Measurements from ENCODE around the gene KIF2C.

The KIF2C gene

DNA sequence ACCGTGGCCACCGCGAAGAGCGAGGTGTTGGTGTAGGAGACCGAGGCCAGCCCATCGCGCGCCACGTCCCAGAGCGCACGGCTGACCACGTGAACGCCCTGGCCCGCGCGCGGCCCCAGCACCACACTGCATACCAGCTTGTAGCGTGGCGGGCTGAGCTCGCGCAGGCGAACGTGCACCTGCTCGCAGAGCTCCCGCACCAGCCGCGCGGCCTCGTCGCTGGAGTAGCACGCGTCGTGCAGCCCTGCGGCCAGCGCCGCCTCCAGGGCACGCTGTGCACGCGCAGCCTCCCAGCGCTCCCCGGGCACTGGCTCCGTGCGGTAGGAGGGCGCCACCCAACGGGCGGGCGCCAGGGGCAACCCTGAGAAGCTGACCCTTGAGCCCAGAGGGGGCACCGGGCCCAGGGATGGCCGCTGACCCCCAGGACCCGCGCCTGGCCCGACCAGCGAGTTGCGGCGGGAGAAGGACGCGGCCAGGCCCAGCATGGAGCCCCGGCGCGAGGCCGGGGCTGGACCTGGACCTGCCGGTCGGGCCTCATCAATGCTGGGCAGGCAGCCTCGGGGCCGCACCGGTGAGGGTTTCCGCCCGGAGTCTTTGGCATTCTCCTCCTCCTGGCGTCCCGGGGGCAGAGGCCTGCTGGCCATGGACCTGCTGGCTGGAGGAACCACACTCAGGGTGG lies 66.5 kb downstream of the KIF2C start:
- Histone ChIP-seq H3K36me3 (peaks cover 11 to 44% (median 41%) of the 10 kb centered on the region in 3 donors), H3K27ac (peak overlapping the region; percentile 94 to 97), H3K4me3 (peak overlapping the region in 1 of 2 donors; percentile 25), H3K9me3 (no peaks in the 10 kb centered on the region), H3K27me3 (no peaks in the 10 kb centered on the region), H3K4me1 (peaks cover 16 to 97% (median 81%) of the 10 kb centered on the region in 4 donors)
- DNase-seq: peak; percentile 21 to 69
- TF ChIP-seq, protein P1, sequence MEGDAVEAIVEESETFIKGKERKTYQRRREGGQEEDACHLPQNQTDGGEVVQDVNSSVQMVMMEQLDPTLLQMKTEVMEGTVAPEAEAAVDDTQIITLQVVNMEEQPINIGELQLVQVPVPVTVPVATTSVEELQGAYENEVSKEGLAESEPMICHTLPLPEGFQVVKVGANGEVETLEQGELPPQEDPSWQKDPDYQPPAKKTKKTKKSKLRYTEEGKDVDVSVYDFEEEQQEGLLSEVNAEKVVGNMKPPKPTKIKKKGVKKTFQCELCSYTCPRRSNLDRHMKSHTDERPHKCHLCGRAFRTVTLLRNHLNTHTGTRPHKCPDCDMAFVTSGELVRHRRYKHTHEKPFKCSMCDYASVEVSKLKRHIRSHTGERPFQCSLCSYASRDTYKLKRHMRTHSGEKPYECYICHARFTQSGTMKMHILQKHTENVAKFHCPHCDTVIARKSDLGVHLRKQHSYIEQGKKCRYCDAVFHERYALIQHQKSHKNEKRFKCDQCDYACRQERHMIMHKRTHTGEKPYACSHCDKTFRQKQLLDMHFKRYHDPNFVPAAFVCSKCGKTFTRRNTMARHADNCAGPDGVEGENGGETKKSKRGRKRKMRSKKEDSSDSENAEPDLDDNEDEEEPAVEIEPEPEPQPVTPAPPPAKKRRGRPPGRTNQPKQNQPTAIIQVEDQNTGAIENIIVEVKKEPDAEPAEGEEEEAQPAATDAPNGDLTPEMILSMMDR (IDR thresholded peaks at IDR 0.05): no peak
- intact Hi-C loops (cut with DNase I; ENCODE audit: low total_unique reads): no loop called here

DNA sequence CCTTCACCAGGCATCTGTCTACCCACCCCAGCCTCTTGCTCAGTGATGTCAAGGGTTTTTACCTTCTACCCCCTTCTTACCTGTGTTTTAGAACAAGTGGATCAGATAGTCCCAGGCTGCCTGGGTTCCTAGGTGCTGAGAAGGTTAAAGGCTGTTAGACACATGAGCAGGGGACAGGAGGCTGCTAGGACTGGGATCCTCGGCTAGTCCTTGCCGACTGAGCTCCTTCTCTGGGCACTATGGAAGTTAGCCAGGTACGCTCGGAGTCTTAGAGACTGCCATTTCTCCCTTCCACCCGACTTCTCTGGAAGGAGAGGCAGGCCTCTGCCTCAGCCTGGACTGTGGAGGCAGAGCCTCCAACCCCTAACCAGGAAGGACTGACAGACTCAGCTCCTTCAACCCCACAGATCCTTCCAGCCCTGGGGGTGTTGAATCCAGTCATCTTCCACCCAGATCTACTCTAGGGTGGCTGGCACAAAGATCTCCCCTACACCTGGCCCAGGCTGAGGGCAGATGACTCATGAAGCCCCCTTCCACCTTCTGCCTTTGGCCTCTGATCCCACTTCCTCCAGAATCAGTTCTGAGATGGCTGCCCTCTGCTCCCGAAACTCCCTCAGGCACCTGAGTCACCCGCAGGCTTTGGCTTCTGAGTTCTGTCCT lies 67.2 kb downstream of the KIF2C start, which contains the start of gene DYNLT4:
TSS of gene DYNLT4 (minus strand) at position 648 of the 660 bp plus-strand sequence. CDS start 683 bp downstream, outside the sequence.
- H3K9me3 ChIP-seq: no peaks in the 10 kb centered on the region
- intact Hi-C loops (cut with DNase I; ENCODE audit: low total_unique reads): no loop called here
- H3K4me3 ChIP-seq: peak within 1 kb of the TSS in 1 of 2 donors; percentile 48
- TF ChIP-seq, protein P1 (IDR thresholded peaks at IDR 0.05): no peak
- DNase-seq: peak in 1 of 2 donors; percentile 32
- peaks cover 16 to 98% (median 81%) of the 10 kb centered on the region in 4 donors for H3K4me1 ChIP-seq
- H3K27me3 ChIP-seq: no peaks in the 10 kb centered on the region
- H3K27ac ChIP-seq: peak within 1 kb of the TSS; percentile 94 to 97
- peaks cover 11 to 44% (median 41%) of the 10 kb centered on the region in 3 donors for H3K36me3 ChIP-seq

DNA sequence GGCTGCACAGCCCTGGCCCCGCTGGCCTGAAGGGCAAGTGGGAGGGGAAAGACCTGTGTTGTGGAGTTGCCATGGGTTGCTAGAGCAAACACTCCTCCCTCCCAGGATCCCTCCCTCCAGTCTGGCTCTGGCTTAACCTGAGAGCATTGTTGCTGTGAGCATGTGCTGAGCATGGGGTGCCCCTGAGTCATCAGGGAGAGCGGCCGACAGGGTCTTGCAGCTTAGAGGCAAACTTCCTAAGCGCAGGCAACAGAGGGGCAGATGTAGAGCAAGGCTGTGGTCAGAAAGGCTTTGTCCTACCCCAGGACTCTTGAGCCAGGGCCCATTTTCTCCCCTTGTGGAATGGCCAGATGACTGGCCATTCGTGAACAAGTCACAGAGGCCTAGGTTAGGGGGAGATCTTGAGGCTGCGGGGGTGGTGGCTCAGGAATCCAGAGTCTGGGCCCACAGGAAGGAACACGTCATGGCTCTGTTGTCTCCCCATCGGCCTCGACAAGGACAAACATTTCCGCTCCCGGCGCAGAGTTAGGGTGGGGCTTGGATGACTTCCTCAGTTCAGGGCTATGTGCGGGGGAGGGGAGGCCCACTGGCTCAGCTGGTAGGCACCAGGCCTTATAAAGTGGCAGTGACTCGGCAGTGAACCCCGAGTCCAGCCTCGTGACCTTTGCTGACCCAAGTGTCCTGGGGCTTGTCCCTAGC lies 67.9 kb downstream of the KIF2C start:
- H3K9me3 ChIP-seq: no peaks in the 10 kb centered on the region
- TF ChIP-seq, protein P1 (IDR thresholded peaks at IDR 0.05): peak in 1 of 2 experiments; percentile 34
- H3K36me3 ChIP-seq: peaks cover 11 to 40% (median 38%) of the 10 kb centered on the region in 3 donors
- intact Hi-C loops (cut with DNase I; ENCODE audit: low total_unique reads): no loop called here
- peak overlapping the region; percentile 94 to 97 for H3K27ac ChIP-seq
- H3K27me3 ChIP-seq: no peaks in the 10 kb centered on the region
- peak; percentile 99 for DNase-seq
- H3K4me3 ChIP-seq: peak overlapping the region in 1 of 2 donors; percentile 48
- H3K4me1 ChIP-seq: peaks cover 16 to 98% (median 79%) of the 10 kb centered on the region in 4 donors

DNA sequence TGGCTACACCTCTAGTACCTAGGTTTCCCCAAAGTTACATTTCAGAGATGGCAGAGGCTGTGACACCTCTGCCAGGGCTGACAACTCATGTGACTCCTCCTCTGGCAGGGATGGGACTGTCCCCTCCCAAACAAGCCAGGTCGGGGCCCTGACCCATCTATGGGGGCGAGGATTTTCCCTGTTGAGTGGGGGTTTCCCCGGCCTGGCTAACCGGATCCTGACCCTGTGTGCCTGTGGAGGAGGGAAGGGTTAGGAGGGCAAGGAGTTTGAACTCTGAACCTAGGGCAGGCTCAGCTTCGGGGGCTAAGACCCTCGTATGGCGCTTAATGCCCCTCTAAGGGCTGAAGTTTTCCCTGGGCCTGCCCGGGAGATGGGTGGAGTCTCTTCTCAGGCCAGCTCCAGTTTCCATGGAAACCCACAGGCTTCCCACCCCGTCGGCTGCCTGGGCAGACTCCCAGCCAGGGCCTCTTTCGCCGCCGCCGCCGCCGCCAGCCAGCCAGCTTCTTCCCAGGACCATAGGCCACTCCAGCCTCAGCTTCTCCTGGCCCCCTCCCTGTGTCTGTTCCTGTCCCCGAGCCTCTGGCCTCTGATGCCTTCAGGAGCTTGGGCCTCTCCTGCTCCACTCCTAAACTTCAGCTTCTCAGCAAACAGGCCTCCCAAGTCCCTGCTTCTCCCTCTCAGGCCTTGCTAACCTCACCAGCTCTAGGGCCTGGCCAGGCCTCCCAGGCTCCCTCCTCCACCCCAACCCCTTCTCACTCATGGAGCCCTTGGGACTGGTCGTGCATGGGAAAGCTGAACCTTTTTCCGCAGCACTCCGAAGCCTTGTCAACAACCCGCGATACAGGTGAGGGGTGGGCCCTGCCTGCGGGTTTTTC lies 68.7 kb downstream of the KIF2C start, which contains the start of gene BTBD19:
TSS of gene BTBD19 (plus strand) at position 461 of the 875 bp plus-strand sequence. CDS start at position 759, 298 bp downstream.
- Histone ChIP-seq H3K27ac (peak within 1 kb of the TSS; percentile 94 to 97), H3K9me3 (no peaks in the 10 kb centered on the region), H3K36me3 (peaks cover 11 to 32% (median 30%) of the 10 kb centered on the region in 3 donors), H3K27me3 (no peaks in the 10 kb centered on the region), H3K4me3 (peak within 1 kb of the TSS; percentile 41 to 48), H3K4me1 (peaks cover 16 to 98% (median 77%) of the 10 kb centered on the region in 4 donors)
- intact Hi-C loops (cut with DNase I; ENCODE audit: low total_unique reads): no loop called here
- DNase-seq: peak; percentile 86 to 94
- TF ChIP-seq, protein P1 (IDR thresholded peaks at IDR 0.05): no peak
